HepG2 (cell line): Measurements from ENCODE around the gene WSB2. TPM values are rescaled to one million over a fixed set of nuclear protein-coding genes. Genes with fewer than 3 reads are reported as not detected.

Experiments used
- BCLAF1 ChIP-seq: fragments of 450-650 bp; IDR thresholded peaks from 2 replicates; pipeline ENCODE4 v1.6.1; 2017; ENCODE audit warnings: mild to moderate bottlenecking
- GRHL1 ChIP-seq: sonication (generic); formaldehyde crosslinking; conservative IDR thresholded peaks from 2 replicates; pipeline ENCODE4 v1.8.0; 2022; ENCODE audit warnings: missing genetic modification reagents
- MLX ChIP-seq: IDR thresholded peaks from 2 replicates; pipeline ENCODE4 v1.6.1; 2016
- MLXIP ChIP-seq: sonication (generic); formaldehyde crosslinking; IDR thresholded peaks from 2 replicates; pipeline ENCODE4 v1.9.0; 2021; ENCODE audit warnings: missing genetic modification reagents, borderline replicate concordance
- SMC3 ChIP-seq: IDR thresholded peaks from 2 replicates; pipeline ENCODE4 v1.6.1; 2011; ENCODE audit warnings: low read length, improper control_type of control experiment
- TEAD3 ChIP-seq: optimal IDR thresholded peaks from 2 replicates; pipeline ENCODE3; 2016; ENCODE audit warnings: borderline replicate concordance
- THRA ChIP-seq: sonication (generic); formaldehyde crosslinking; IDR thresholded peaks from 2 replicates; pipeline ENCODE4 v1.4.0; 2020; ENCODE audit warnings: missing genetic modification reagents, borderline replicate concordance
- ZBTB34 ChIP-seq: sonication (generic); formaldehyde crosslinking; IDR thresholded peaks from 2 replicates; pipeline ENCODE4 v1.8.0; 2022; ENCODE audit warnings: mild to moderate bottlenecking, missing genetic modification reagents
- polyA plus RNA-seq, 8 experiments: library from polyadenylated mRNA; depleted of rRNA in 3 of 8; stranded (reverse) in 7 of 8; unstranded in 1 of 8; fragments of >200 nt; fragmentation: Illumina TruSeq in 4 of 8; extraction: Trizol in 4 of 8; gene quantifications; 2 replicates each; pipeline versions ENCODE4 v1.2.1 to v1.2.3, GENCODE V29; 2011 to 2016; ENCODE audit warnings: low read depth in 4 of 8, missing spikeins in 1 of 8, mixed read lengths in 1 of 8; ENCODE audit not compliant: insufficient read depth in 1 of 8
- total RNA-seq, 5 experiments: library from RNA; depleted of rRNA; stranded (reverse); fragments of >200 nt; fragmentation: Illumina TruSeq; extraction: Trizol; gene quantifications; 2 replicates each; pipeline ENCODE4 v1.2.3, GENCODE V29; 2016; ENCODE audit warnings: low read depth in 1 of 5

Gene WSB2
- total and polyA plus RNA-seq, 2 of the 13 experiments (the other 11 are each of a cell fraction or from before 2014, with no cell fraction given), result 31.0 to 82.8 TPM

- TF ChIP-seq THRA (CRISPR knock-in tag), result 0 out of 2 replicates have a peak, but pooled peaks have one; percentile 15
- TF ChIP-seq MLXIP (CRISPR knock-in tag), result no peak
- no peak for TF ChIP-seq ZBTB34 (CRISPR knock-in tag)
- no peak for TF ChIP-seq MLX (CRISPR knock-in tag)
- TF ChIP-seq BCLAF1, result no peak
- TF ChIP-seq TEAD3, result peak; percentile 99
- TF ChIP-seq SMC3, result peak; percentile 66; the same call in 1 of the 2 replicates
- TF ChIP-seq GRHL1, result no peak
Measured at GRCh38 chr12:118034429-118035189, 26.4 kb downstream of the WSB2 start (continued).
